Stimulated activated naive CD4-positive, alpha-beta T cell treated with Interleukin-2 at 50 U/mL for 16 hours (primary cell): ENCODE measurements around the gene SERTAD3.
A peak's percentile ranks its signal among the peaks of the same experiment; 100 is the strongest.
"Not testable (repeated sequence)": the region's sequence is repeated elsewhere in the genome, so short reads cannot be mapped to it uniquely, and the experiment has no call there.

Experiments used
- DNase-seq: peaks from one replicate; lab custom pipeline; 2025; lab: John Stamatoyannopoulos, UW

SERTAD3 gene

GRCh38 chr19:40457953-40458596 is 13.9 kb upstream of the SERTAD3 start:
- DNase-seq, result no peak

- no peak for DNase-seq
These were observed 12.9 kb upstream of the SERTAD3 start for GRCh38 chr19:40457048-40457447.

- DNase-seq, result not testable (repeated sequence)
These were observed 9.8 kb upstream of the SERTAD3 start for GRCh38 chr19:40453943-40454342.

- no peak for DNase-seq
These were observed 9.1 kb upstream of the SERTAD3 start for GRCh38 chr19:40453151-40453735.

GRCh38 chr19:40452016-40452415 is 7.9 kb upstream of the SERTAD3 start:
- no peak for DNase-seq

GRCh38 chr19:40450664-40451063 is 6.5 kb upstream of the SERTAD3 start:
- DNase-seq, result no peak

GRCh38 chr19:40449506-40449905 is 5.4 kb upstream of the SERTAD3 start:
- no peak for DNase-seq

GRCh38 chr19:40446263-40446784 is 2.2 kb upstream of the SERTAD3 start:
- DNase-seq, result no peak

GRCh38 chr19:40445780-40446262 is 1.7 kb upstream of the SERTAD3 start:
- DNase-seq, result no peak

- no peak for DNase-seq
These were observed 734 bp upstream of the SERTAD3 start for GRCh38 chr19:40444825-40445312.

GRCh38 chr19:40443131-40443999 is 770 bp downstream of the SERTAD3 start:
- DNase-seq, result peak; percentile 99

- DNase-seq, result no peak
These were observed 1.6 kb downstream of the SERTAD3 start for GRCh38 chr19:40442328-40443130.

GRCh38 chr19:40441719-40442253 is 2.3 kb downstream of the SERTAD3 start:
- no peak for DNase-seq

GRCh38 chr19:40438284-40438683 is 5.9 kb downstream of the SERTAD3 start:
- DNase-seq, result no peak

GRCh38 chr19:40433391-40434216 is 10.5 kb downstream of the SERTAD3 start:
- DNase-seq, result peak; percentile 38

- not testable (repeated sequence) for DNase-seq
These were observed 11.4 kb downstream of the SERTAD3 start for GRCh38 chr19:40432760-40433159.

- DNase-seq, result no peak
These were observed 12.4 kb downstream of the SERTAD3 start for GRCh38 chr19:40431698-40432097.

GRCh38 chr19:40430242-40430641 is 13.9 kb downstream of the SERTAD3 start:
- not testable (repeated sequence) for DNase-seq

GRCh38 chr19:40428197-40428596 is 15.9 kb downstream of the SERTAD3 start:
- DNase-seq, result not testable (repeated sequence)
